ENCODE data around the gene CORIN.

The CORIN gene

GRCh38 chr4:47642985-47643760 is 194.7 kb downstream of the CORIN start:
- ATAC-seq: no peak
- TF ChIP-seq POU6F1 (CRISPR knock-in tag; IDR thresholded peaks at IDR 0.05; ENCODE audit: borderline replicate concordance, low read depth) (no peak), ZFP30 (CRISPR knock-in tag; IDR thresholded peaks at IDR 0.05) (no peak), ARNTL (CRISPR knock-in tag; IDR thresholded peaks at IDR 0.05; ENCODE audit: borderline replicate concordance, low read depth) (no peak), ZNF70 (CRISPR knock-in tag; IDR thresholded peaks at IDR 0.05) (no peak), ESRRG (CRISPR knock-in tag; IDR thresholded peaks at IDR 0.05) (no peak), TCF4 (CRISPR knock-in tag; IDR thresholded peaks at IDR 0.05; ENCODE audit: borderline replicate concordance) (no peak), OSR1 (CRISPR knock-in tag; IDR thresholded peaks at IDR 0.05) (no peak), BACH2 (CRISPR knock-in tag; IDR thresholded peaks at IDR 0.05; ENCODE audit: borderline replicate concordance) (no peak), CREB5 (CRISPR knock-in tag; IDR thresholded peaks at IDR 0.05; ENCODE audit: low read depth) (no peak), ISL1 (CRISPR knock-in tag; IDR thresholded peaks at IDR 0.05) (no peak), CSRNP3 (CRISPR knock-in tag; IDR thresholded peaks at IDR 0.05) (no peak), ZNF8 (CRISPR knock-in tag; IDR thresholded peaks at IDR 0.05) (no peak), SNAI2 (CRISPR knock-in tag; IDR thresholded peaks at IDR 0.05) (no peak), ZC3H10 (CRISPR knock-in tag; IDR thresholded peaks at IDR 0.05) (no peak), RARB (CRISPR knock-in tag; IDR thresholded peaks at IDR 0.05) (no peak), PPARA (CRISPR knock-in tag; IDR thresholded peaks at IDR 0.05; ENCODE audit: borderline replicate concordance) (no peak), TOX (CRISPR knock-in tag; IDR thresholded peaks at IDR 0.05; ENCODE audit: borderline replicate concordance) (no peak), TSHZ2 (CRISPR knock-in tag; IDR thresholded peaks at IDR 0.05) (no peak), ZNF565 (CRISPR knock-in tag; conservative IDR thresholded peaks at IDR 0.05; ENCODE audit: low read depth) (no peak)
- TF ChIP-seq, protein P1, sequence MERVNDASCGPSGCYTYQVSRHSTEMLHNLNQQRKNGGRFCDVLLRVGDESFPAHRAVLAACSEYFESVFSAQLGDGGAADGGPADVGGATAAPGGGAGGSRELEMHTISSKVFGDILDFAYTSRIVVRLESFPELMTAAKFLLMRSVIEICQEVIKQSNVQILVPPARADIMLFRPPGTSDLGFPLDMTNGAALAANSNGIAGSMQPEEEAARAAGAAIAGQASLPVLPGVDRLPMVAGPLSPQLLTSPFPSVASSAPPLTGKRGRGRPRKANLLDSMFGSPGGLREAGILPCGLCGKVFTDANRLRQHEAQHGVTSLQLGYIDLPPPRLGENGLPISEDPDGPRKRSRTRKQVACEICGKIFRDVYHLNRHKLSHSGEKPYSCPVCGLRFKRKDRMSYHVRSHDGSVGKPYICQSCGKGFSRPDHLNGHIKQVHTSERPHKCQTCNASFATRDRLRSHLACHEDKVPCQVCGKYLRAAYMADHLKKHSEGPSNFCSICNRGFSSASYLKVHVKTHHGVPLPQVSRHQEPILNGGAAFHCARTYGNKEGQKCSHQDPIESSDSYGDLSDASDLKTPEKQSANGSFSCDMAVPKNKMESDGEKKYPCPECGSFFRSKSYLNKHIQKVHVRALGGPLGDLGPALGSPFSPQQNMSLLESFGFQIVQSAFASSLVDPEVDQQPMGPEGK (CRISPR knock-in tag; IDR thresholded peaks at IDR 0.05; ENCODE audit: borderline replicate concordance): no peak

DNA sequence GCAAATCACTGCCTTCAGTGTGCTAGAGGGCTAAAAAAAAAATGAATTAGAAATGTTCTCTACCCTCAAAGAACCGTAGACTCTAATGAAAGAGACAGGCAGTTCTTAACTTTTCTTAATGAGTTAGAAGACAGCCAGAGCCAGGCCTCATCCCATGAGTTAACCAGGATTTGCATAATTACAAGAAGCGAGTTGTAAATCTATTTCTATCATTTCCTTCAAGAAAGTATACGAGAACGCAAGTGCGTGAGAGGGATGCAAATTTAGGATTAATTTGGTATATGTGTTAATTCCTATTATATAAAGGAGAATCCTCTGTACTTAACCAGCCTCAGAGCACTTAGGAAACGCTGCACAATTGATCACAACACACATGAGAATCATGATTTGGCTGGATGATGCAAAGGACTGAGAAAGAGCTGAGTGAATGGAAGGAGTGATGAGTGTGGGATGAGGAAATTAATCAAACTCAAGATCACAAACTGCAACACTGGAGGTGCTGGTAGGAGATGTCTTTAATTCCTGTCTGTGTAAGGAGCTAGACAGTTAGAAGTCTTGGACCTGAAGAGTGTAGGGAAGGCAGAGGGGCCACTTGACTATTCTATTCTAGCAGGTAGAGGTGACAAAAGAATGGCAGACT is 195.6 kb downstream of the CORIN start:
- no peak for ATAC-seq
- TF ChIP-seq CSRNP3 (CRISPR knock-in tag; IDR thresholded peaks at IDR 0.05) (no peak), ZC3H10 (CRISPR knock-in tag; IDR thresholded peaks at IDR 0.05) (no peak), OSR1 (CRISPR knock-in tag; IDR thresholded peaks at IDR 0.05) (no peak), ZFP3 (CRISPR knock-in tag; IDR thresholded peaks at IDR 0.05) (no peak), SNAI2 (CRISPR knock-in tag; IDR thresholded peaks at IDR 0.05) (no peak), ZNF70 (CRISPR knock-in tag; IDR thresholded peaks at IDR 0.05) (no peak), CSDC2 (CRISPR knock-in tag; IDR thresholded peaks at IDR 0.05) (no peak), ZNF565 (CRISPR knock-in tag; conservative IDR thresholded peaks at IDR 0.05; ENCODE audit: low read depth) (no peak), TSHZ2 (CRISPR knock-in tag; IDR thresholded peaks at IDR 0.05) (no peak), ARNTL (CRISPR knock-in tag; IDR thresholded peaks at IDR 0.05; ENCODE audit: borderline replicate concordance, low read depth) (no peak)
- TF ChIP-seq, protein P1 (CRISPR knock-in tag; IDR thresholded peaks at IDR 0.05; ENCODE audit: borderline replicate concordance): no peak

Data from SK-N-SH treated with all-trans-retinoic acid at 6 μM for 48 hours (cell line).